PFSK-1 (cell line): ENCODE measurements around the gene DLX3.

Source experiments
- FOXP2 ChIP-seq: optimal IDR thresholded peaks from 2 replicates; pipeline ENCODE3; 2011; ENCODE audit warnings: borderline replicate concordance, control low read depth, inconsistent platforms; ENCODE audit not compliant: insufficient read depth; ENCODE audit errors: extremely low read length, extremely low read depth
- POLR2AphosphoS5 ChIP-seq: IDR thresholded peaks from 2 replicates; pipeline ENCODE4 v1.6.1; 2012; ENCODE audit warnings: low read depth, mild to moderate bottlenecking, control low read depth, low read length, moderate library complexity
- REST ChIP-seq, 2 experiments: IDR thresholded peaks; 2 replicates each; pipeline versions ENCODE4 v1.6.1 to v1.8.0; 2011 to 2012; ENCODE audit warnings: low read depth in 2 of 2, low read length in 2 of 2, control low read depth in 1 of 2, inconsistent platforms in 1 of 2, mild to moderate bottlenecking in 1 of 2, moderate library complexity in 1 of 2; ENCODE audit not compliant: insufficient read depth in 1 of 2
- SIN3A ChIP-seq: IDR thresholded peaks from 2 replicates; pipeline ENCODE4 v1.6.1; 2012; ENCODE audit warnings: mild to moderate bottlenecking, low read length, moderate library complexity, borderline replicate concordance; ENCODE audit not compliant: insufficient read depth
- TAF1 ChIP-seq: IDR thresholded peaks from 2 replicates; pipeline ENCODE4 v1.6.1; 2012; ENCODE audit warnings: low read length, control low read depth, borderline replicate concordance; ENCODE audit not compliant: insufficient read depth

The DLX3 gene

GRCh38 chr17:50037321-50038107 lies 42.5 kb upstream of the DLX3 start:
- TF ChIP-seq TAF1 (no peak), SIN3A (no peak), FOXP2 (no peak), POLR2AphosphoS5 (no peak), REST (IDR thresholded peaks at IDR 0.05; ENCODE audit: insufficient read depth in 1 of 2, low read depth in 2 of 2, low read length in 2 of 2) (no peak)

GRCh38 chr17:50036455-50037261 lies 41.6 kb upstream of the DLX3 start:
- TF ChIP-seq FOXP2 (no peak), SIN3A (no peak), TAF1 (no peak), REST (IDR thresholded peaks at IDR 0.05; ENCODE audit: insufficient read depth in 1 of 2, low read depth in 2 of 2, low read length in 2 of 2) (no peak), POLR2AphosphoS5 (no peak)

DNA sequence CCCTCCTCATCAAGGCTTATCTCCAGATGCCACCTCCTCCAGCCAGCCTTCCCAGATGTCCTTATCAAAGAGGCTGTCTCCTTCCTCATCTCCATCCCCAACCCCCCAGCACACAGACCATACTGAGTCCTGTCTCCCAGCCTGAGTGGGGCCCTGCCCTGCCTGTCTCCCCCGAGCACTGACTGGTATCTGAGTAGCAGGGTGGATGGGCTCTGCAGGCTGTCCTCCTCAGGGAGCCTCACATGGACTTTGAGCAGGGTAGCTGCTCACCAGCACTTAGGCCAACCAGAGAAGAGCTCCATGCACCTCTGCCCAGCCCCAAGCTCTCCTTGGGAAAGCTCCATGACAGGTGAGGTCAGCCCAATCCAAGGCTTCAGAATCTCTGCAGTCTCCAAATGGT lies 40.9 kb upstream of the DLX3 start:
- no peak for TF ChIP-seq REST (IDR thresholded peaks at IDR 0.05; ENCODE audit: insufficient read depth in 1 of 2, low read depth in 2 of 2, low read length in 2 of 2)
- no peak for TF ChIP-seq TAF1
- no peak for TF ChIP-seq POLR2AphosphoS5

DNA sequence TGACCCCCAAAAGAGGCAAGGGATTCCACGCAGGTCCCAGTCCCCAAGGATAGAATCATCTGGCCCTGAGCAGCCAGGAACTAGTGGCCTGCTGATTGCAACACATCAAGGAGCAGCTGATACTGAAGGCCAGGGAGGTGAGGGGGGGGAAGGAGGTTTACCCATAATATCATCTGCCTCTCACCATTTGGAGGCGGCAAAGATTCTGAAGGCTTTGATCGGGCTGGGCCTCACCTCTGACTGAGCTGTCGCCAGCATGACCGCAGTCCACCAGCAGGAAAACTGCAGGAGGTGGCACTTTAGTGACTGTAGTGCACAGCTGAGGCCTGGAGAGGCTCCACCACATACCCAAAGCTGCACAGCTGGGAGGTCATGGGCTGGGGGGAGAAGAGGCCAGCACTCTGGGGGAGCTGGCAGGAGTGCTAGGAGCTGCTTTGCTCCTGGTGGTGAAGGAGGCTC lies 40.4 kb upstream of the DLX3 start:
- no peak for TF ChIP-seq FOXP2
- no peak for TF ChIP-seq TAF1
- no peak for TF ChIP-seq SIN3A
- no peak for TF ChIP-seq REST (IDR thresholded peaks at IDR 0.05; ENCODE audit: insufficient read depth in 1 of 2, low read depth in 2 of 2, low read length in 2 of 2)
- TF ChIP-seq POLR2AphosphoS5 = no peak
